Immature natural killer cell (primary cell): Measurements from ENCODE around the gene DOC2A. TPM values are rescaled to one million over a fixed set of nuclear protein-coding genes. Genes with fewer than 3 reads are reported as not detected.
A peak's percentile ranks its signal among the peaks of the same experiment; 100 is the strongest.

ENCODE experiments used
- DNase-seq, 3 donors: peaks; one replicate each; pipeline ENCODE4 v3.0.0; 2022; ENCODE audit warnings: mixed read lengths in 1 of 3
- H3K27ac Mint-ChIP-seq, 6 donors: one replicate each; pipeline ENCODE4 v1.8.0; 2020; ENCODE audit warnings: mixed read lengths in 6 of 6, mild to moderate bottlenecking in 5 of 6, inconsistent platforms in 4 of 6, moderate library complexity in 3 of 6
- H3K27me3 Mint-ChIP-seq, 3 donors: one replicate each; pipeline ENCODE4 v1.8.0; 2020 to 2021; ENCODE audit warnings: low read depth in 3 of 3, mild to moderate bottlenecking in 3 of 3, mixed read lengths in 3 of 3, moderate library complexity in 3 of 3, inconsistent platforms in 1 of 3
- H3K36me3 Mint-ChIP-seq, 3 donors: one replicate each; pipeline ENCODE4 v1.8.0; 2020; ENCODE audit warnings: mixed read lengths in 3 of 3, inconsistent platforms in 2 of 3, mild to moderate bottlenecking in 2 of 3
- H3K4me1 Mint-ChIP-seq, 2 donors: one replicate each; pipeline ENCODE4 v1.8.0; 2020; ENCODE audit warnings: inconsistent platforms in 2 of 2, mild to moderate bottlenecking in 2 of 2, mixed read lengths in 2 of 2, moderate library complexity in 1 of 2
- H3K4me3 Mint-ChIP-seq, 5 donors: one replicate each; pipeline ENCODE4 v1.8.0; 2020; ENCODE audit warnings: mild to moderate bottlenecking in 5 of 5, mixed read lengths in 5 of 5, inconsistent platforms in 3 of 5, moderate library complexity in 3 of 5
- H3K9me3 Mint-ChIP-seq, 6 donors: one replicate each; pipeline ENCODE4 v1.8.0; 2020; ENCODE audit warnings: mild to moderate bottlenecking in 6 of 6, mixed read lengths in 6 of 6, inconsistent platforms in 4 of 6, moderate library complexity in 3 of 6
- polyA plus RNA-seq, 3 donors: library from polyadenylated mRNA; unstranded; fragments of 300-500 nt; fragmentation: Illumina TruSeq; gene quantifications; one replicate each; pipeline ENCODE4 v1.2.3, GENCODE V29; 2021

Gene DOC2A
- polyA plus RNA-seq, 3 donors from 2014 or later, result not detected

GRCh38 chr16:29986231-29986630, 24.6 kb downstream of the DOC2A start:
- no peak for DNase-seq
- H3K4me1 Mint-ChIP-seq, result peaks cover 0 to 1% of the 10 kb centered on the region in 2 donors
- peaks cover 0 to 2% (median 0%) of the 10 kb centered on the region in 3 donors for H3K27me3 Mint-ChIP-seq
- peaks cover 14 to 51% (median 26%) of the 10 kb centered on the region in 3 donors for H3K36me3 Mint-ChIP-seq
- H3K9me3 Mint-ChIP-seq, result no peaks in the 10 kb centered on the region
- no peak overlapping the region for H3K4me3 Mint-ChIP-seq
- no peak overlapping the region for H3K27ac Mint-ChIP-seq

GRCh38 chr16:29985271-29985811, 25.5 kb downstream of the DOC2A start:
- Mint-ChIP-seq H3K4me1 (peaks cover 0 to 1% of the 10 kb centered on the region in 2 donors), H3K36me3 (peaks cover 14 to 56% (median 26%) of the 10 kb centered on the region in 3 donors), H3K4me3 (no peak overlapping the region), H3K27me3 (peaks cover 0 to 2% (median 0%) of the 10 kb centered on the region in 3 donors), H3K9me3 (no peaks in the 10 kb centered on the region), H3K27ac (no peak overlapping the region)
- no peak for DNase-seq

- peaks cover 14 to 59% (median 24%) of the 10 kb centered on the region in 3 donors for H3K36me3 Mint-ChIP-seq
- no peak overlapping the region for H3K4me3 Mint-ChIP-seq
- no peaks in the 10 kb centered on the region for H3K9me3 Mint-ChIP-seq
- no peak for DNase-seq
- no peak overlapping the region for H3K27ac Mint-ChIP-seq
- peaks cover 0 to 1% of the 10 kb centered on the region in 2 donors for H3K4me1 Mint-ChIP-seq
- H3K27me3 Mint-ChIP-seq, result peaks cover 0 to 3% (median 0%) of the 10 kb centered on the region in 3 donors
Measured at GRCh38 chr16:29984764-29985147, 26.1 kb downstream of the DOC2A start.

DNA sequence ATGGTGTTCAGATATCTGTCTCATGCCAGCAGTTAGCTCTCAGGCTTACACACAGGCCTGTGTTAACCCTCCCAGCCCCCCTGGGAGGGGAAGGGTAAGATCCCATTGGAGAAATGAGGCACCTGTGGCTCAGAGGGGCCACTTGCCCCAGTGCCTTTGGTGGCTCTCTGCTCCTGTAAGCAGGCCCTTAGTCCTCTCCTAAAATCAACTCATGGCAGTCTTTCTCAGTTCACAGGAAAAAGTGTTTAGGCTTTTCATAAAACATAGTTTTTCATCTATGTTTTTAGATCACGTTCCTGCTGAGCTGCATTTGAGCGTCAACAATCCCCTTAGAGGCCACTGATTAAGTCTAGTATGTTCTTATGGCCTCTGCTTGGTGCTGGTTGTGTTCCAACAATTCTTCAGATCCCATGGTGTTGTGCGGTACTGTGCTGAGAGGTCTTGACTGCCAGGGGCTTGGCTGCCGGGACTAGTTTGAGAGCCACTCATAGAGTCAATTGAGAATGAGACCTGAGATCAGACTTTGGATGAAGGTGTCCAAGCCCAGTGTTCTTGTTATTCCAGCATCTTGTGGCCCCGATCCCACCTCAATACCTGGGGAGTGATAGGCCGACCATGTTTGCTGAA, 26.6 kb downstream of the DOC2A start:
- H3K27ac Mint-ChIP-seq, result no peak overlapping the region
- no peak overlapping the region for H3K4me3 Mint-ChIP-seq
- peaks cover 14 to 65% (median 24%) of the 10 kb centered on the region in 3 donors for H3K36me3 Mint-ChIP-seq
- H3K9me3 Mint-ChIP-seq, result no peaks in the 10 kb centered on the region
- H3K27me3 Mint-ChIP-seq, result peaks cover 0 to 3% (median 0%) of the 10 kb centered on the region in 3 donors
- peaks cover 0 to 1% of the 10 kb centered on the region in 2 donors for H3K4me1 Mint-ChIP-seq
- no peak for DNase-seq

DNA sequence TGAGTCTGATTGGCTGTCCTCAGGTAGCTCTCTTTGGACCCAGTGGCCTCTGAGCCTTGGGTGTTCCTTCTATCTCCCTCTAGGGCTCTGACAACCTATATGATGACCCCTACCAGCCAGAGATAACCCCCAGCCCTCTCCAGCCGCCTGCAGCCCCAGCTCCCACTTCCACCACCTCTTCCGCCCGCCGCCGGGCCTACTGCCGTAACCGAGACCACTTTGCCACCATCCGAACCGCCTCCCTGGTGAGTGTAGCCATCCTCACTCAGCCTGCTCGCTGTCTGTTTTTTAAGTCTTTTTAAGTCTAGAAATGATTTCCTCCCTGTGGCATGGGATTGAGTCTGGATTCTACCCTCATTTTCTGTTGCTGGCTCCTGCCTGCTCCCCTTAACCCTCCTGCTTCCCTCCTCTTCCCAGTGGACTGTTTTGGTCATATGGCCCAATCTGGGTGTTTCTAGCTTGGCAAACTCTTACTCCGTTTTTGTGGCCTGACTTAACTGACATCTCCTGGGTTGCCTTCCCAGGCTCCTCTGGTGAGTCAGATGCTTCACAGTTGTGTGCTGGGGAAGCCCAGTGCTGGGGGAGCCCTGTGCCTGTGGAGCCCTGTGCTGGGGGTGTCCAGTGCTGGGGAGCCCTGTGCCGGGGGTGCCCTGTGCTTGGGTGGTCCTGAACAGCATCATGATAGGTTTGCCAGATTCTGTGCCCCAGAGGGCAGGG, 27.2 kb downstream of the DOC2A start:
- Mint-ChIP-seq H3K4me1 (no peaks in the 10 kb centered on the region), H3K36me3 (peaks cover 10 to 71% (median 20%) of the 10 kb centered on the region in 3 donors), H3K27ac (peak overlapping the region in 1 of 6 donors; percentile 58), H3K27me3 (peaks cover 0 to 3% (median 0%) of the 10 kb centered on the region in 3 donors), H3K4me3 (no peak overlapping the region), H3K9me3 (no peaks in the 10 kb centered on the region)
- no peak for DNase-seq

DNA sequence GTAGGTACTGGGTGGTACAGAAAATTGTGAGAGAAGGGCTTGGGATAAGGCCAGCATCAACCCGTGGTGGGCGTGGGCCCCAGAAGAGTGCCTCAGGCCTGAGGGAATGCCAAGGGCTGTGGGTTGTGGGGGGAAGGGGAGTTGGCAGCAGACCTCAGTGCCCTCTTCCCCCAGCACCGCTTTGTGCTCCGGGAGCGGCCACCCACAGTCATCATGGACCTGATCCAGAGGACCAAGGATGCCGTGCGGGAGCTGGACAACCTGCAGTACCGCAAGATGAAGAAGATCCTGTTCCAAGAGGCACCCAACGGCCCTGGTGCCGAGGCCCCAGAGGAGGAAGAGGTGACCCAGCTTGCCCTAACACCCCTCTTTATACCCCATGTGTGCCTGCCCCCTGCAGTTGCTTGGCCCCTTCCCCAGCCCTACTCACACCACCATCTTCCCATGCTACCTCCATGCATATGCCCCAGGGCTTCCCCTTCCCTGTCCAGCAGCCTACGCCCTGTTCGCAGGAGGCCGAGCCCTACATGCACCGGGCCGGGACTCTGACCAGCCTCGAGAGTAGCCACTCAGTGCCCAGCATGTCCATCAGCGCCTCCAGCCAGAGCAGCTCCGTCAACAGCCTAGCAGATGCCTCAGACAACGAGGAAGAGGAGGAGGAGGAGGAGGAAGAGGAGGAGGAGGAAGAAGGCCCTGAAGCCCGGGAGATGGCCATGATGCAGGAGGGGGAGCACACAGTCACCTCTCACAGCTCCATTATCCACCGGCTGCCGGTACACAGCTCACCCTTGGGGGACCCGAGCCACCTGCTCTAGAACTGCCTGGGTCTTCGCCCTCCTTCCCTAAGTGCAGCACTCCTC, 28.0 kb downstream of the DOC2A start:
- DNase-seq, result no peak
- Mint-ChIP-seq H3K36me3 (peaks cover 10 to 69% (median 20%) of the 10 kb centered on the region in 3 donors), H3K4me3 (no peak overlapping the region), H3K27me3 (peaks cover 0 to 3% (median 0%) of the 10 kb centered on the region in 3 donors), H3K9me3 (no peaks in the 10 kb centered on the region), H3K4me1 (peaks cover 0 to under 1% of the 10 kb centered on the region in 2 donors), H3K27ac (peak overlapping the region in 1 of 6 donors; percentile 17)

GRCh38 chr16:29978564-29979270, 32.1 kb downstream of the DOC2A start:
- H3K4me1 Mint-ChIP-seq, result peaks cover 33 to 36% of the 10 kb centered on the region in 2 donors
- H3K9me3 Mint-ChIP-seq, result no peaks in the 10 kb centered on the region
- H3K4me3 Mint-ChIP-seq, result no peak overlapping the region
- H3K36me3 Mint-ChIP-seq, result peaks cover 4 to 44% (median 8%) of the 10 kb centered on the region in 3 donors
- no peak overlapping the region for H3K27ac Mint-ChIP-seq
- no peak for DNase-seq
- peaks cover 0 to 3% (median 2%) of the 10 kb centered on the region in 3 donors for H3K27me3 Mint-ChIP-seq

DNA sequence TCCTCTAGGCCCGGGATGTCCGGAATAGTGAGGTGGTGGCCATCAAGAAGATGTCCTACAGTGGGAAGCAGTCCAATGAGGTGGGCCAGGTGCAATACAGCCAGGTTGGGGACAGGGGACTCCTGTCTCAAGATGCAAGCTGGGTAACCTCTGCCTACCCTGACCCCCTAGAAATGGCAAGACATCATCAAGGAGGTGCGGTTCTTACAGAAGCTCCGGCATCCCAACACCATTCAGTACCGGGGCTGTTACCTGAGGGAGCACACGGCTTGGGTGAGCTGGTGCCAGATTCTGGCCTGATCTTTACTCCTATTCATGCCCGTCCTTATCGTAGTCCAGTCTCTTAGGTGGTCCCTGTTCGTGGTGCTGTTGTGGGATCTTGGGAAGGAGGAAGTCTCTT, 32.7 kb downstream of the DOC2A start:
- Mint-ChIP-seq H3K9me3 (no peaks in the 10 kb centered on the region), H3K27ac (no peak overlapping the region), H3K27me3 (peaks cover 2 to 3% (median 2%) of the 10 kb centered on the region in 3 donors), H3K4me1 (peaks cover 39 to 40% of the 10 kb centered on the region in 2 donors), H3K36me3 (peaks cover 0 to 39% (median 2%) of the 10 kb centered on the region in 3 donors), H3K4me3 (no peak overlapping the region)
- DNase-seq, result no peak

DNA sequence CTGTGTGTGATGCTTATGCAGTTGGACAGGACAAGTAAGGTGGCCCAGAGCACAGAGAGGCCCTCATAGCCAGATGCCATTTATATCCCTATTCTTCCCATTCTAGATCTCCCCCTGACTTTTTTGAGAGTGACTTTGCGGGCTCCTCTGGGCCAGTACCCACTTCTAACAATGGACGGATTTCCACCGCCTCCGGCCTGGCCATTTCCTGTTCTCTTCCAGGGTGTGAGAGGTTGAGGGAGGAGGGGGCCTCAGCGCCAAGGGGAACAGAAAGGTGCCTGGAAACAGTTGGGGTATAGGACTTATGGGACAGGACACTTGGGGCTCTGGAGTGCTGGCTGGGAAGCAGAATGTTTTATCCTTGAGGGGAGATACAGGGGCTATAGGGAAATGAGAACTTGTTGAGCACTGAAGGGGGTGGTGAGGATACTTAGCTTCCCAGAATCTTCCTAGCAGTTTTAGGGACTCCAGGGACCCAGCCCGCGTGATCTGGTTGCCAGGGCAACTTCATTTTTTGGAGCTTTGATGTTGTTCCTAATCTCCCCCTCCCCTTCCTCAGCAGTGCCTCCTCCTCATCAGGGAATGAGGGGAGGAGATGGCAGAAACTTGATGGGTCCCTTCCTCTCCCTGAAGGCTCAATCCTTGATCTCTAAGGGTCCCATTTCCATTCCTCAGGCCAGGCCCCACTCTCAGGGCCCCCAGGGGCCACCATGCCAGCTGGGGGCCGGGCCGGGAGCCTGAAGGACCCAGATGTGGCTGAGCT, 33.6 kb downstream of the DOC2A start:
- no peak for DNase-seq
- H3K36me3 Mint-ChIP-seq, result peaks cover 0 to 31% (median 2%) of the 10 kb centered on the region in 3 donors
- H3K27me3 Mint-ChIP-seq, result peaks cover 2 to 3% (median 3%) of the 10 kb centered on the region in 3 donors
- no peaks in the 10 kb centered on the region for H3K9me3 Mint-ChIP-seq
- no peak overlapping the region for H3K4me3 Mint-ChIP-seq
- peak overlapping the region in 3 of 6 donors; percentile 16 to 59 (median 48) for H3K27ac Mint-ChIP-seq
- H3K4me1 Mint-ChIP-seq, result peaks cover 43 to 44% of the 10 kb centered on the region in 2 donors

DNA sequence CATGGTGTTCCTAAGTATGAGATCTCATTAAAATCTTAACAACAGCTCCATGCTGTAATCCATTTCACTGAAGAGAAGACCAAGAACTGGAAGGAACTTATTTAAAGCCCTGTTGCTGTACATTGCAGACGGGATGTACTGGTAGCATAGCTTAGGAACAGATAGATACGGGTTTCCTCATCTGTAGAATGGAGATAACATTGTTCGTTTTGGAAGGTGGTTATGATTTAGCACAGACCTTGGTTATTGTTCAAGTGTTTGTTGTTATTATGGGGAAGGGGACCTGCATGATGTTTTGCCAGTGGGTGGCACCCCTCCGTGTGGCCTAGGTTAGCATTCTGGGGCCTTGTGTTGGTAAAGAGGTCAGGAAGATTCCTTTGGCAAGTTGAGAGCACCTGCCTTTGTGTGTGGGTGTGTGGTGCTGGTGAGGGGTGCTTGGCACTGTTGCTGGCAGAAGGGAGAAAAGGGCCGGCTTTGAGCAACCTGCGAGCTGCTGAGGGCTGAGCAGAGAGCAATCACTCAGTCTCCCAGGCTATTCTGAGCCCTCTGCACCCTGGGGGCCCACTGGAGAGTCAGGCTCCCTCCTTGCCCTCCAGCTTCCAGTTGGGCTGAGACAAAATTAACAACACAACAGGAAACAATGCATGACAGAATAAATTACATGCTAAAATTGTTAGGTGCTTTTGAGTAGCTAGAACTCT, 34.9 kb downstream of the DOC2A start:
- DNase-seq, result no peak
- H3K27me3 Mint-ChIP-seq, result peaks cover 2 to 3% (median 3%) of the 10 kb centered on the region in 3 donors
- peaks cover 43 to 44% of the 10 kb centered on the region in 2 donors for H3K4me1 Mint-ChIP-seq
- peaks cover 0 to 28% (median 2%) of the 10 kb centered on the region in 3 donors for H3K36me3 Mint-ChIP-seq
- H3K9me3 Mint-ChIP-seq, result no peaks in the 10 kb centered on the region
- peak overlapping the region; percentile 45 to 96 (median 93) for H3K27ac Mint-ChIP-seq
- H3K4me3 Mint-ChIP-seq, result peak overlapping the region; percentile 87 to 96 (median 95)

GRCh38 chr16:29975134-29975538, 35.7 kb downstream of the DOC2A start:
- Mint-ChIP-seq H3K27ac (peak overlapping the region; percentile 76 to 96 (median 93)), H3K4me3 (peak overlapping the region; percentile 87 to 96 (median 95)), H3K9me3 (no peaks in the 10 kb centered on the region), H3K4me1 (peaks cover 43 to 44% of the 10 kb centered on the region in 2 donors), H3K27me3 (peaks cover 2 to 3% (median 2%) of the 10 kb centered on the region in 3 donors), H3K36me3 (peaks cover 0 to 21% (median 0%) of the 10 kb centered on the region in 3 donors)
- no peak for DNase-seq
